IPS-NIHi7 (cell line): Measurements from ENCODE around the gene LIMA1.
A peak's percentile ranks its signal among the peaks of the same experiment; 100 is the strongest.

Experiments used
- DNase-seq: peaks from one replicate; pipeline ENCODE4 v3.0.0; 2012; ENCODE audit warnings: mixed read lengths; ENCODE audit errors: extremely low spot score

The LIMA1 gene

GRCh38 chr12:50218386-50218785 is 64.9 kb downstream of the LIMA1 start:
- no peak for DNase-seq

GRCh38 chr12:50217202-50217601 is 66.1 kb downstream of the LIMA1 start:
- DNase-seq = no peak

- no peak for DNase-seq
Measured at GRCh38 chr12:50215033-50215432, 68.3 kb downstream of the LIMA1 start.

GRCh38 chr12:50214018-50214417 is 69.3 kb downstream of the LIMA1 start:
- no peak for DNase-seq

- DNase-seq = no peak
Measured at GRCh38 chr12:50213439-50213838, 69.9 kb downstream of the LIMA1 start.

- no peak for DNase-seq
Measured at GRCh38 chr12:50212071-50212467, 71.3 kb downstream of the LIMA1 start.

GRCh38 chr12:50211392-50212070 is 71.8 kb downstream of the LIMA1 start:
- DNase-seq = no peak

- no peak for DNase-seq
Measured at GRCh38 chr12:50207424-50207823, 75.9 kb downstream of the LIMA1 start.

- DNase-seq = no peak
Measured at GRCh38 chr12:50205648-50206047, 77.7 kb downstream of the LIMA1 start.

GRCh38 chr12:50203691-50204090 is 79.6 kb downstream of the LIMA1 start:
- DNase-seq = no peak

- peak; percentile 50 for DNase-seq
Measured at GRCh38 chr12:50201987-50202521, 81.3 kb downstream of the LIMA1 start.

- DNase-seq = no peak
Measured at GRCh38 chr12:50200552-50201273, 82.6 kb downstream of the LIMA1 start.

GRCh38 chr12:50198829-50199228 is 84.5 kb downstream of the LIMA1 start:
- DNase-seq = no peak

- no peak for DNase-seq
Measured at GRCh38 chr12:50197297-50197727, 86.0 kb downstream of the LIMA1 start.

- no peak for DNase-seq
Measured at GRCh38 chr12:50196537-50196936, 86.8 kb downstream of the LIMA1 start.

GRCh38 chr12:50195832-50196231 is 87.5 kb downstream of the LIMA1 start:
- no peak for DNase-seq

GRCh38 chr12:50192908-50193307 is 90.4 kb downstream of the LIMA1 start:
- no peak for DNase-seq

GRCh38 chr12:50192236-50192635 is 91.1 kb downstream of the LIMA1 start:
- DNase-seq = no peak

GRCh38 chr12:50190859-50191258 is 92.5 kb downstream of the LIMA1 start:
- no peak for DNase-seq

GRCh38 chr12:50188875-50189575 is 94.3 kb downstream of the LIMA1 start:
- DNase-seq = no peak

GRCh38 chr12:50188241-50188781 is 95.0 kb downstream of the LIMA1 start:
- no peak for DNase-seq
